ENCODE data around the gene CEP104.

CEP104 gene

GRCh38 chr1:3777078-3777547 lies 79.9 kb downstream of the CEP104 start:
- DNase-seq (ENCODE audit: low read depth) = no peak
- no peak for TF ChIP-seq CTCF (conservative IDR thresholded peaks at IDR 0.05; ENCODE audit: control insufficient read depth, insufficient read depth, low read depth, low read length)

DNA sequence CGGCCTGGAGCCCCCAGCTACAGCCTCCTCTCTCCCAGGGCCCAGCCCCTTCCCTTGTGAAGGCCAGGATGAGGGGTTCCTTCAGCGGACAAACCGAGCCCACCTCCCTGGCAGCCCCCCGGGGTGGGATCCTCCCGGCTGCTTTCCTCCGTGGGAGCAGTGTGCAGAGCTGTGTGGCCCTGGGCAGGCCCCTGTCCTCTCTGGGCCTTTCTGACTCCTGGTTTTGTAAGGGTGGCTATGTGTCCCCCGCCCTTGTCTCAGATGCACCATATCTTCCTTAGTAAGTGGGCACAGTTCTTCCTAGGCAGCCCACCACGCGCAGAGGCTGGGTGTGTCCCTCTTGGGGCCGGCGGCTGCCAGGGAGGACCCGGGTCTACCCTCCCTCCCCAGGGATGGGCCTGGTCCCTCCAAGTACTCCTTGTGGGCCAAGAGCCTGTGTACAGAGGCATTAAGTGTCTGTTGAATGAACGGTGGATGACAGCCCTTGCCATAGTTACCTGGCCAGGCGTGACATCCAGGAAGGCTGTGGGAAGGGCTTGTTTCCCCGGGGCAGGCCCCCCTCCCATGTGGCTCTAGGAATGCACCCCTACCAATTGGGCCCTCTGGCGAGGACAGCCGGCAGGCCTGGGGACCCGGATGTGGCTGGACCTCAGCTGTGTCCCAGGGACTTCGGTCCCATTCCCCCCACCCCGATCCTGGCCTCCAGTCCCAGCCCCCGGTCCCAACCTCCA lies 80.6 kb downstream of the CEP104 start:
- H3K4me3 ChIP-seq (ENCODE audit: control insufficient read depth, low read depth, low read length) = no peak overlapping the region

More at GRCh38 chr1:3777078-3777547, 79.9 kb downstream of the CEP104 start:
- no peak overlapping the region for H3K4me3 ChIP-seq (ENCODE audit: control insufficient read depth, low read depth, low read length)

DNA sequence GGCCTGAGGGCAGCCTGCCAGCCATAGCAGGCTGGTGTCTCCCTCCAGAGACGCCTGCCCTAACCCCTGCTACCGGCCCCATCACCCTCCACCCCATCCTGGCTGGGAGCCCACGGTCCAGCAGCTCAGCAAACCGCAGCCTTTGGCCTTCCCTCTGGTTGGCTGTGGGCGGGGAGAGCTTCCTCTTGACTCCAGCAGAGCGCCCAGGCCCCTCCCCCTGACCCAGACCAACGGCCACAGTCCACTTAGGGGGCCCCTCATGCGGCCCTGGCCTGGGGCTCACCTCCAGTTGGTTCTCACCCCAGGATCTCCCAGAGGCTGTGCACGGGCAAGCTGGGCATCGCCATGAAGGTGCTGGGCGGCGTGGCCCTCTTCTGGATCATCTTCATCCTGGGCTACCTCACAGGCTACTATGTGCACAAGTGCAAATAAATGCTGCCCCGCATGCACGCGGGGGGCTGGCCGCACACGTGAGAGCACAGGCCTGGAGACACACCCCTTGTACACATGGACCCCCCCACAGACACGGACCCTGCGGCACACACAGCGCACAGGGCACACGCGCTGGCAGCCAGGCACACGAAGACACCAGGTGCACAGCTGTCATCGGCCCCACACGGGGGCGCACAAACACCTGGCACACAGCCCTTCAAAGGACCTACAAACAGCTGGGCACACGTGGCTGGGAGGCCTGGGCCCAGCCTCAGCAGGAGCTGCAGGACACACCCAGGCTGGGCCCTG lies 81.4 kb downstream of the CEP104 start:
- H3K4me3 ChIP-seq (ENCODE audit: control insufficient read depth, low read depth, low read length) = no peak overlapping the region
- no peak for TF ChIP-seq CTCF (conservative IDR thresholded peaks at IDR 0.05; ENCODE audit: control insufficient read depth, insufficient read depth, low read depth, low read length)
- peak; percentile 55 for DNase-seq (ENCODE audit: low read depth)

More for the DNA sequence above, 80.6 kb downstream of the CEP104 start:
- no peak for DNase-seq (ENCODE audit: low read depth)
- TF ChIP-seq CTCF (conservative IDR thresholded peaks at IDR 0.05; ENCODE audit: control insufficient read depth, insufficient read depth, low read depth, low read length) = no peak

DNA sequence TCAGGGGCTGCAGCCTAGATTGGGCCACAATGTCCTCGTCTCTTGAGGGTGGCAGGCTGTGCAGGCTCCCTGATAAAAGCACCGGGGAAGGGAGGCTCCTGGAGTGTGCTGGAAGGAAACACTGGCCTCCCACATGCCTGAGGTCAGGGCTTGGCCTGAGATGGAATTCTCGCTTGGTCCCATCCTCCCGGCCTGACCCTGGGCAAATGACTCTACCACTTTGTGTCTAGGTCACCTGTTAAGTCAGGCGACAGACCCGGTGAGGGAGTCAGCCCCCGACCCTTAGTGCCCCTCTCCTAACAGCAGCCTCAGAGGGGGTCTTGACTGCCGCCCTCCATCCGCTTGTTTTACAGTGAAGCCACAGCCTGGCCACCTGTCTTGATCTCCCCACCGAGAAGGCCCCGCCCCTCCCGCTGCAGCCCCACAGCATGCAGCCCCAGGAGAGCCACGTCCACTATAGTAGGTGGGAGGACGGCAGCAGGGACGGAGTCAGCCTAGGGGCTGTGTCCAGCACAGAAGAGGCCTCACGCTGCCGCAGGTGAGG lies 82.0 kb downstream of the CEP104 start:
- H3K4me3 ChIP-seq (ENCODE audit: control insufficient read depth, low read depth, low read length) = no peak overlapping the region
- no peak for DNase-seq (ENCODE audit: low read depth)
- TF ChIP-seq CTCF (conservative IDR thresholded peaks at IDR 0.05; ENCODE audit: control insufficient read depth, insufficient read depth, low read depth, low read length) = no peak

DNA sequence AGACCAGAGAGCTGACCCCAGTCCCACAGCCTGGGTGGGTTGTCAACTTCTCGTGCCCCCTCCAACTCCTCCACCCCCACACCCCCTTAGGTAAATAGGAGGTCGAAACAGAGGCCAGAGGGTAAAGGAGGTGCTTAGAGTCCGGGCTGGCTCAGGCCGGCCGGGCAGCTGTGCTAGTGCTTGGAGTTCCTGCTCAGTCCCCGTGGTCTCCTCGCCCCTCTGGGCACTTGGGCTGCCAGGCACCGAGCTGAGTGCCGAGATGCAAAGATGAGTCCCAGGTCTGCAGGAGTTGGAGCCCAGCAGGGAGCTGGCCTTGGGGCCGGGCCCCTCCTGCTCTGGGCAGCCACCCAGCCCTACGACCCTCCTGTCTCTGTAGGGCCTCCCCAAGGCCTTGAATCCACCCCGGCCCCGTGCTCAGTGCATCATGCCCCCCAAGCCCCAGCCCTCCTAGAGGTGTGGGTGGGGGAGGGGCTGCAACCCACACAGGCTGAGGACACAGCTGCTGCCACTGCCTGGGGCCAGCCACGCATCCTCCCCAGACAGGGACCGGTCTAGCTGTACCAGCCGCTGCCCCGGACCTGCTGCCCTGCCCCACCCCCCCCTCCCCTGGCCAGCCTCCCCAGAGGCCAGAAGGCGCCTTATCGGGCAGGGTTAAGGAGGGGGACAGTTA lies 82.6 kb downstream of the CEP104 start:
- no peak for TF ChIP-seq CTCF (conservative IDR thresholded peaks at IDR 0.05; ENCODE audit: control insufficient read depth, insufficient read depth, low read depth, low read length)
- no peak for DNase-seq (ENCODE audit: low read depth)
- H3K4me3 ChIP-seq (ENCODE audit: control insufficient read depth, low read depth, low read length) = no peak overlapping the region

GRCh38 chr1:3773572-3774275 lies 83.3 kb downstream of the CEP104 start:
- no peak for DNase-seq (ENCODE audit: low read depth)
- no peak overlapping the region for H3K4me3 ChIP-seq (ENCODE audit: control insufficient read depth, low read depth, low read length)
- TF ChIP-seq CTCF (conservative IDR thresholded peaks at IDR 0.05; ENCODE audit: control insufficient read depth, insufficient read depth, low read depth, low read length) = no peak

Data from fibroblast of mammary gland (primary cell).